B cell (primary cell): ENCODE measurements around the gene U2AF2. TPM values are rescaled to one million over a fixed set of nuclear protein-coding genes. Genes with fewer than 3 reads are reported as not detected.

Source experiments
- ATAC-seq: fragments of 200-7000 bp; cut with Tn5 transposase; one replicate; pipeline ENCODE4 v1.10.0; 2021; ENCODE audit warnings: low read depth, mild to moderate bottlenecking, moderate number of reproducible peaks, moderate library complexity
- CTCF ChIA-PET: fragments of 350-600 bp; sonication (Branson Sonifier 250); formaldehyde crosslinking; loops from one replicate; lab custom pipeline; 2021; ENCODE audit warnings: antibody characterized with exemption, inconsistent platforms; lab: Charles Lee
- POLR2A ChIA-PET: fragments of 350-600 bp; sonication (Branson Sonifier 250); formaldehyde crosslinking; loops from one replicate; lab custom pipeline; 2021; ENCODE audit warnings: antibody characterized with exemption; lab: Charles Lee
- DNase-seq: peaks from one replicate; pipeline ENCODE4 v3.0.0; 2013
- H2AFZ ChIP-seq: 2 replicates; pipeline ENCODE4 v1.6.1; 2012; ENCODE audit warnings: mild to moderate bottlenecking, low read depth, low read length; ENCODE audit not compliant: insufficient read depth, poor library complexity, severe bottlenecking
- H3K27ac ChIP-seq, 2 donors: 1 replicate in 1 of 2; 2 replicates in 1 of 2; pipeline ENCODE4 v1.5.1; 2012 to 2013; ENCODE audit warnings: low read length in 2 of 2, mild to moderate bottlenecking in 2 of 2, moderate library complexity in 1 of 2
- H3K27me3 ChIP-seq, 4 experiments: fragments of 200-600 bp in 1 of 4; sonication (generic) in 1 of 4; replicated peaks in 1 of 4; 1 replicate in 2 of 4; 2 replicates in 2 of 4; pipeline versions ENCODE4 v1.6.1 to v1.7.0; 2013 to 2016; ENCODE audit warnings: low read length in 3 of 4, mild to moderate bottlenecking in 2 of 4, mixed read lengths in 1 of 4, moderate library complexity in 1 of 4; ENCODE audit not compliant: insufficient read depth in 4 of 4, control insufficient read depth in 3 of 4; ENCODE audit errors: control extremely low read depth in 1 of 4
- H3K36me3 ChIP-seq, 2 experiments: replicated peaks in 1 of 2; 1 replicate in 1 of 2; 2 replicates in 1 of 2; pipeline versions ENCODE4 v1.6.1 to v1.7.1; 2013; ENCODE audit warnings: low read length in 1 of 2; ENCODE audit not compliant: insufficient read depth in 2 of 2, control insufficient read depth in 1 of 2; ENCODE audit errors: control extremely low read depth in 1 of 2, extremely low read depth in 1 of 2
- H3K4me1 ChIP-seq, 2 donors: fragments of 200-600 bp in 1 of 2; sonication (generic) in 1 of 2; 1 replicate in 1 of 2; 2 replicates in 1 of 2; pipeline versions ENCODE4 v1.5.1 to v1.6.1; 2013 to 2017; ENCODE audit warnings: low read length in 2 of 2; ENCODE audit not compliant: control insufficient read depth in 2 of 2, insufficient read depth in 2 of 2
- H3K4me2 ChIP-seq: replicated peaks from 2 replicates; pipeline ENCODE3; 2012; ENCODE audit warnings: mild to moderate bottlenecking, low read depth, low read length; ENCODE audit not compliant: poor library complexity, severe bottlenecking
- H3K4me3 ChIP-seq, 5 experiments: fragments of 200-600 bp in 1 of 5; sonication (generic) in 1 of 5; 1 replicate in 3 of 5; 2 replicates in 2 of 5; pipeline versions ENCODE4 v1.5.1 to v1.7.0; 2011 to 2016; ENCODE audit warnings: low read length in 4 of 5, mild to moderate bottlenecking in 4 of 5, low read depth in 2 of 5, control low read depth in 1 of 5, moderate library complexity in 1 of 5; ENCODE audit not compliant: insufficient read depth in 1 of 5; ENCODE audit errors: control extremely low read depth in 1 of 5, extremely low read depth in 1 of 5
- H3K79me2 ChIP-seq: fragments of 200-600 bp; sonication (generic); one replicate; pipeline ENCODE4 v1.6.0; 2016; ENCODE audit warnings: low read length; ENCODE audit not compliant: control insufficient read depth, insufficient read depth
- H3K9ac ChIP-seq: fragments of 200-600 bp; sonication (generic); 2 replicates; pipeline ENCODE4 v1.6.1; 2017; ENCODE audit warnings: mild to moderate bottlenecking, low read length, moderate library complexity
- H3K9me3 ChIP-seq, 3 donors: one replicate each; pipeline versions ENCODE4 v1.6.1 to v1.7.1; 2013; ENCODE audit warnings: low read length in 2 of 3; ENCODE audit not compliant: control insufficient read depth in 2 of 3, insufficient read depth in 1 of 3; ENCODE audit errors: control extremely low read depth in 1 of 3
- H4K20me1 ChIP-seq: 2 replicates; pipeline ENCODE4 v1.6.0; 2012; ENCODE audit warnings: mild to moderate bottlenecking, low read length; ENCODE audit not compliant: insufficient read depth, control insufficient read depth, poor library complexity, severe bottlenecking
- H3K27ac Mint-ChIP-seq: one replicate; pipeline ENCODE4 v1.8.0; 2021; ENCODE audit warnings: mixed read lengths
- H3K27me3 Mint-ChIP-seq: one replicate; pipeline ENCODE4 v1.8.0; 2021; ENCODE audit warnings: mixed read lengths
- H3K4me1 Mint-ChIP-seq: one replicate; pipeline ENCODE4 v1.8.0; 2021; ENCODE audit warnings: mixed read lengths
- H3K4me3 Mint-ChIP-seq: one replicate; pipeline ENCODE4 v1.8.0; 2021; ENCODE audit warnings: mixed read lengths
- H3K9me3 Mint-ChIP-seq: one replicate; pipeline ENCODE4 v1.8.0; 2022; ENCODE audit warnings: mixed read lengths; ENCODE audit not compliant: insufficient read depth
- CTCF ChIP-seq: fragments of 200-600 bp; IDR thresholded peaks from one replicate; pipeline ENCODE4 v1.8.0; 2022; ENCODE audit warnings: antibody characterized with exemption, mild to moderate bottlenecking
- EZH2 ChIP-seq: IDR thresholded peaks from 2 replicates; pipeline ENCODE4 v1.6.1; 2012; ENCODE audit warnings: borderline replicate concordance, low read depth, mild to moderate bottlenecking, moderate library complexity, low read length; ENCODE audit not compliant: insufficient read depth, poor library complexity, severe bottlenecking
- WGBS: methylation state at CpG from one replicate; pipeline ENCODE4 v1.1.5; 2013; ENCODE audit warnings: missing lambda C conversion rate; ENCODE audit not compliant: insufficient coverage; 5-methylcytosine and 5-hydroxymethylcytosine counted together
- intact Hi-C: fragments of 100-400 bp; cut with micrococcal nuclease; formaldehyde crosslinking; loops from one replicate; pipeline ENCODE4 v1.10.0; 2022
- polyA plus RNA-seq: library from polyadenylated mRNA; depleted of rRNA; stranded (reverse); fragments of >200 nt; gene quantifications from 2 replicates; pipeline ENCODE4 v1.2.3, GENCODE V29; 2012
- total RNA-seq, 2 donors: library from RNA; stranded (reverse); fragments of 120-200 nt in 1 of 2; gene quantifications; 1 replicate in 1 of 2; 2 replicates in 1 of 2; pipeline versions ENCODE4 v1.2.3 to v1.2.4, GENCODE V29; 2013 to 2022

The U2AF2 gene
- total and polyA plus RNA-seq, 2 donors (not counting 1 experiment from before 2014, with no cell fraction given), result 275 to 300 TPM

- Histone ChIP-seq H4K20me1 (peaks cover 98% of the 10 kb centered on the region), H3K9ac (no peak overlapping the region), H3K4me2 (no peak overlapping the region), H2AFZ (no peak overlapping the region), H3K79me2 (peaks cover 99% of the 10 kb centered on the region), H3K4me3 (no peak overlapping the region), H3K9me3 (no peaks in the 10 kb centered on the region), H3K4me1 (peaks cover 34 to 43% of the 10 kb centered on the region in 2 donors), H3K27me3 (no peaks in the 10 kb centered on the region), H3K27ac (no peak overlapping the region), H3K36me3 (peaks cover 0 to 74% of the 10 kb centered on the region in 2 experiments)
- H3K4me3 Mint-ChIP-seq, result no peak overlapping the region
- H3K27me3 Mint-ChIP-seq, result no peaks in the 10 kb centered on the region
- TF ChIP-seq EZH2 (no peak), CTCF (no peak)
- intact Hi-C loops, result no loop called here
- no peak for ATAC-seq
- ChIA-PET POLR2A (no interaction called here), CTCF (no interaction called here)
- H3K4me1 Mint-ChIP-seq, result peaks cover 52% of the 10 kb centered on the region
- no peak for DNase-seq
- 100% methylated on average over 6 of the region's 12 CpGs for WGBS
- no peak overlapping the region for H3K27ac Mint-ChIP-seq
- no peaks in the 10 kb centered on the region for H3K9me3 Mint-ChIP-seq
Observed at GRCh38 chr19:55660404-55660803, 5.6 kb downstream of the U2AF2 start.

GRCh38 chr19:55660991-55661390 is 6.2 kb downstream of the U2AF2 start:
- H3K9me3 Mint-ChIP-seq, result no peaks in the 10 kb centered on the region
- peaks cover 31 to 37% of the 10 kb centered on the region in 2 donors for H3K4me1 ChIP-seq
- H3K9me3 ChIP-seq, result no peaks in the 10 kb centered on the region
- H4K20me1 ChIP-seq, result peaks cover 96% of the 10 kb centered on the region
- no peak overlapping the region for H3K4me2 ChIP-seq
- peaks cover 0 to 75% of the 10 kb centered on the region in 2 experiments for H3K36me3 ChIP-seq
- H3K4me3 ChIP-seq, result no peak overlapping the region
- no peak overlapping the region for H3K9ac ChIP-seq
- POLR2A ChIA-PET, result no interaction called here
- ATAC-seq (no peak), DNase-seq (no peak)
- 95% methylated on average over 13 of the region's 16 CpGs for WGBS
- H3K4me3 Mint-ChIP-seq, result no peak overlapping the region
- peaks cover 99% of the 10 kb centered on the region for H3K79me2 ChIP-seq
- TF ChIP-seq EZH2 (no peak), CTCF (no peak)
- H3K27ac Mint-ChIP-seq, result no peak overlapping the region
- intact Hi-C loops, result no loop called here
- H3K27ac ChIP-seq, result no peak overlapping the region
- no peaks in the 10 kb centered on the region for H3K27me3 ChIP-seq
- H3K27me3 Mint-ChIP-seq, result no peaks in the 10 kb centered on the region
- H3K4me1 Mint-ChIP-seq, result peaks cover 49% of the 10 kb centered on the region
- CTCF ChIA-PET, result no interaction called here
- no peak overlapping the region for H2AFZ ChIP-seq
